Natural killer cell (primary cell): Measurements from ENCODE around the gene UBASH3B. TPM values are rescaled to one million over a fixed set of nuclear protein-coding genes. Genes with fewer than 3 reads are reported as not detected.

Experiments used
- ATAC-seq, 3 donors: fragments of 150-1000 bp in 2 of 3; fragments of 200-7000 bp in 1 of 3; cut with Tn5 transposase; 1 replicate in 1 of 3; 2 replicates in 2 of 3; pipeline ENCODE4 v1.10.0; 2021; ENCODE audit warnings: mild to moderate bottlenecking in 2 of 3, moderate library complexity in 2 of 3
- DNase-seq, 2 donors: peaks; one replicate each; pipeline versions ENCODE4 v3.0.0 to v3.0.0-alpha.2; 2013 to 2021; ENCODE audit warnings: mixed read lengths in 1 of 2
- H3K27ac ChIP-seq: one replicate; pipeline ENCODE4 v1.5.1; 2013; ENCODE audit warnings: mild to moderate bottlenecking, low read length
- H3K27me3 ChIP-seq: one replicate; pipeline ENCODE4 v1.6.1; 2013; ENCODE audit warnings: low read length; ENCODE audit not compliant: control insufficient read depth, insufficient read depth
- H3K36me3 ChIP-seq: one replicate; pipeline ENCODE4 v1.6.1; 2013; ENCODE audit warnings: low read length; ENCODE audit not compliant: control insufficient read depth, insufficient read depth
- H3K4me1 ChIP-seq: one replicate; pipeline ENCODE4 v1.6.1; 2013; ENCODE audit warnings: low read length; ENCODE audit not compliant: control insufficient read depth, insufficient read depth
- H3K4me3 ChIP-seq: one replicate; pipeline ENCODE4 v1.5.1; 2013; ENCODE audit warnings: low read length
- H3K9me3 ChIP-seq: one replicate; pipeline ENCODE4 v1.6.1; 2013; ENCODE audit warnings: low read length; ENCODE audit not compliant: control insufficient read depth, insufficient read depth
- H3K27ac Mint-ChIP-seq, 2 donors: one replicate each; pipeline ENCODE4 v1.8.0; 2022; ENCODE audit warnings: mild to moderate bottlenecking in 2 of 2, mixed read lengths in 2 of 2, moderate library complexity in 1 of 2
- H3K27me3 Mint-ChIP-seq, 2 donors: one replicate each; pipeline ENCODE4 v1.8.0; 2022; ENCODE audit warnings: low read depth in 2 of 2, mixed read lengths in 2 of 2
- H3K36me3 Mint-ChIP-seq: one replicate; pipeline ENCODE4 v1.8.0; 2022; ENCODE audit warnings: mixed read lengths
- H3K4me1 Mint-ChIP-seq, 2 donors: one replicate each; pipeline ENCODE4 v1.8.0; 2022; ENCODE audit warnings: mixed read lengths in 2 of 2
- H3K4me3 Mint-ChIP-seq: one replicate; pipeline ENCODE4 v1.8.0; 2022; ENCODE audit warnings: mild to moderate bottlenecking, moderate library complexity, mixed read lengths
- H3K9me3 Mint-ChIP-seq, 2 donors: one replicate each; pipeline ENCODE4 v1.8.0; 2022; ENCODE audit warnings: mixed read lengths in 2 of 2
- CTCF ChIP-seq: fragments of 200-600 bp; IDR thresholded peaks from one replicate; pipeline ENCODE4 v1.8.0; 2022; ENCODE audit warnings: antibody characterized with exemption
- WGBS: methylation state at CpG from one replicate; pipeline ENCODE4 v1.1.7; 2013; ENCODE audit warnings: missing lambda C conversion rate; ENCODE audit not compliant: insufficient coverage; 5-methylcytosine and 5-hydroxymethylcytosine counted together
- intact Hi-C: fragments of 100-400 bp; cut with micrococcal nuclease; formaldehyde crosslinking; loops from one replicate; pipeline ENCODE4 v1.14.2; 2022
- total RNA-seq, 4 donors: library from RNA; stranded (reverse); fragments of 120-200 nt in 1 of 4; gene quantifications; one replicate each; pipeline versions ENCODE4 v1.2.3 to v1.2.4, GENCODE V29; 2013 to 2022

The UBASH3B gene
- total RNA-seq, 3 donors from 2014 or later (not counting 1 experiment from before 2014, with no cell fraction given) = 28.7 to 33.9 (median 33.5) TPM

GRCh38 chr11:122628810-122629555, 26.5 kb upstream of the UBASH3B start:
- peak; percentile 81 for TF ChIP-seq CTCF
- 61% methylated on average over 7 of the region's 9 CpGs for WGBS
- Mint-ChIP-seq H3K4me1 (peaks cover 0 to 5% of the 10 kb centered on the region in 2 donors), H3K27ac (no peak overlapping the region), H3K9me3 (no peaks in the 10 kb centered on the region), H3K36me3 (no peaks in the 10 kb centered on the region), H3K27me3 (no peaks in the 10 kb centered on the region), H3K4me3 (no peak overlapping the region)
- ATAC-seq (peak; percentile 79 to 94 (median 90)), DNase-seq (peak; percentile 46 to 82)
- Histone ChIP-seq H3K27me3 (no peaks in the 10 kb centered on the region), H3K27ac (no peak overlapping the region), H3K36me3 (no peaks in the 10 kb centered on the region), H3K9me3 (no peaks in the 10 kb centered on the region), H3K4me3 (no peak overlapping the region), H3K4me1 (peaks cover 3% of the 10 kb centered on the region)
- intact Hi-C loops = loop anchor here (1.0 kb wide), 2 partner anchors 127 to 152 kb away; no protein-coding TSS in a partner anchor

GRCh38 chr11:122632181-122632824, 23.2 kb upstream of the UBASH3B start:
- Histone ChIP-seq H3K27ac (no peak overlapping the region), H3K9me3 (no peaks in the 10 kb centered on the region), H3K36me3 (no peaks in the 10 kb centered on the region), H3K27me3 (no peaks in the 10 kb centered on the region), H3K4me1 (peaks cover 3% of the 10 kb centered on the region), H3K4me3 (no peak overlapping the region)
- H3K27me3 Mint-ChIP-seq = no peaks in the 10 kb centered on the region
- WGBS = 89% methylated on average over 11 of the region's 11 CpGs
- ATAC-seq (no peak), DNase-seq (no peak)
- H3K4me3 Mint-ChIP-seq = no peak overlapping the region
- H3K9me3 Mint-ChIP-seq = no peaks in the 10 kb centered on the region
- TF ChIP-seq CTCF = no peak
- peaks cover 0 to 5% of the 10 kb centered on the region in 2 donors for H3K4me1 Mint-ChIP-seq
- no peak overlapping the region for H3K27ac Mint-ChIP-seq
- H3K36me3 Mint-ChIP-seq = no peaks in the 10 kb centered on the region
- intact Hi-C loops = no loop called here

GRCh38 chr11:122633219-122633829, 22.2 kb upstream of the UBASH3B start:
- Mint-ChIP-seq H3K4me3 (no peak overlapping the region), H3K4me1 (peaks cover 6 to 12% of the 10 kb centered on the region in 2 donors), H3K9me3 (no peaks in the 10 kb centered on the region), H3K27ac (no peak overlapping the region), H3K36me3 (no peaks in the 10 kb centered on the region), H3K27me3 (no peaks in the 10 kb centered on the region)
- 55% methylated on average over 7 of the region's 8 CpGs for whole genome bisulfite sequencing
- H3K36me3 ChIP-seq = no peaks in the 10 kb centered on the region
- no peaks in the 10 kb centered on the region for H3K9me3 ChIP-seq
- H3K27me3 ChIP-seq = no peaks in the 10 kb centered on the region
- DNase-seq (peak in 1 of 2 donors; percentile 62), ATAC-seq (peak; percentile 54 to 71 (median 58))
- intact Hi-C loops = loop anchor here (1.0 kb wide), 2 partner anchors 123 to 148 kb away; no protein-coding TSS in a partner anchor
- H3K4me1 ChIP-seq = peaks cover 8% of the 10 kb centered on the region
- no peak overlapping the region for H3K27ac ChIP-seq
- TF ChIP-seq CTCF = peak; percentile 59
- no peak overlapping the region for H3K4me3 ChIP-seq
